Naive thymus-derived CD4-positive, alpha-beta T cell (primary cell): Measurements from ENCODE around the gene GOLGA7B. TPM values are rescaled to one million over a fixed set of nuclear protein-coding genes. Genes with fewer than 3 reads are reported as not detected.
"Not testable (repeated sequence)": the region's sequence is repeated elsewhere in the genome, so short reads cannot be mapped to it uniquely, and the experiment has no call there.

Source experiments
- ATAC-seq: fragments of 150-1000 bp; cut with Tn5 transposase; 2 replicates; pipeline ENCODE4 v1.10.0; 2021; ENCODE audit warnings: mild to moderate bottlenecking, moderate library complexity
- CTCF ChIA-PET: fragments of 350-600 bp; sonication (Branson Sonifier 250); formaldehyde crosslinking; loops from one replicate; lab custom pipeline; 2021; ENCODE audit warnings: antibody characterized with exemption; lab: Charles Lee
- POLR2A ChIA-PET: fragments of 350-600 bp; sonication (Branson Sonifier 250); formaldehyde crosslinking; loops from one replicate; lab custom pipeline; 2021; ENCODE audit warnings: antibody characterized with exemption, inconsistent platforms; lab: Charles Lee
- DNase-seq, 9 donors: peaks; one replicate each; pipeline versions ENCODE4 v3.0.0 to v3.0.0-alpha.2; 2020 to 2022; ENCODE audit warnings: mixed read lengths in 1 of 9
- H3K27ac ChIP-seq: one replicate; pipeline ENCODE4 v1.7.0; 2013; ENCODE audit warnings: mild to moderate bottlenecking, low read depth, low read length, moderate library complexity
- H3K27me3 ChIP-seq, 2 donors: one replicate each; pipeline ENCODE4 v1.7.0; 2013; ENCODE audit warnings: low read length in 2 of 2, mild to moderate bottlenecking in 2 of 2, moderate library complexity in 2 of 2; ENCODE audit not compliant: control insufficient read depth in 2 of 2, insufficient read depth in 2 of 2
- H3K36me3 ChIP-seq, 3 experiments: 1 replicate in 2 of 3; 2 replicates in 1 of 3; pipeline ENCODE4 v1.7.0; 2013; ENCODE audit warnings: low read length in 3 of 3, mild to moderate bottlenecking in 3 of 3, moderate library complexity in 1 of 3; ENCODE audit not compliant: insufficient read depth in 3 of 3, control insufficient read depth in 2 of 3
- H3K4me1 ChIP-seq, 2 donors: one replicate each; pipeline ENCODE4 v1.7.0; 2013; ENCODE audit warnings: low read length in 2 of 2, mild to moderate bottlenecking in 2 of 2, moderate library complexity in 1 of 2; ENCODE audit not compliant: control insufficient read depth in 2 of 2, insufficient read depth in 2 of 2
- H3K4me3 ChIP-seq: 2 replicates; pipeline ENCODE4 v1.7.0; 2013; ENCODE audit warnings: mild to moderate bottlenecking, low read length
- H3K9me3 ChIP-seq, 3 experiments: 1 replicate in 2 of 3; 2 replicates in 1 of 3; pipeline ENCODE4 v1.7.0; 2013; ENCODE audit warnings: low read length in 3 of 3; ENCODE audit not compliant: control insufficient read depth in 2 of 3
- H3K27ac Mint-ChIP-seq, 9 donors: one replicate each; pipeline ENCODE4 v1.8.0; 2020 to 2022; ENCODE audit warnings: mixed read lengths in 9 of 9, mild to moderate bottlenecking in 8 of 9, moderate library complexity in 5 of 9, inconsistent platforms in 2 of 9
- H3K27me3 Mint-ChIP-seq, 5 donors: one replicate each; pipeline ENCODE4 v1.8.0; 2021 to 2022; ENCODE audit warnings: mixed read lengths in 5 of 5, mild to moderate bottlenecking in 1 of 5
- H3K36me3 Mint-ChIP-seq, 5 donors: one replicate each; pipeline ENCODE4 v1.8.0; 2020 to 2022; ENCODE audit warnings: mixed read lengths in 5 of 5, mild to moderate bottlenecking in 3 of 5, inconsistent platforms in 1 of 5
- H3K4me1 Mint-ChIP-seq, 7 donors: one replicate each; pipeline ENCODE4 v1.8.0; 2020 to 2022; ENCODE audit warnings: mixed read lengths in 7 of 7, mild to moderate bottlenecking in 3 of 7, inconsistent platforms in 1 of 7
- H3K4me3 Mint-ChIP-seq, 10 donors: one replicate each; pipeline ENCODE4 v1.8.0; 2020 to 2022; ENCODE audit warnings: mild to moderate bottlenecking in 10 of 10, mixed read lengths in 10 of 10, moderate library complexity in 6 of 10, inconsistent platforms in 2 of 10
- H3K9me3 Mint-ChIP-seq, 11 donors: one replicate each; pipeline ENCODE4 v1.8.0; 2020 to 2022; ENCODE audit warnings: mixed read lengths in 11 of 11, mild to moderate bottlenecking in 4 of 11, inconsistent platforms in 1 of 11, moderate library complexity in 1 of 11
- intact Hi-C, 2 donors: fragments of 100-400 bp; cut with micrococcal nuclease; formaldehyde crosslinking; loops; one replicate each; pipeline ENCODE4 v1.15.1; 2023
- polyA plus RNA-seq, 2 donors: library from polyadenylated mRNA; unstranded; fragments of 300-500 nt; fragmentation: Illumina TruSeq; gene quantifications; one replicate each; pipeline ENCODE4 v1.2.3, GENCODE V29; 2021
- total RNA-seq, 6 experiments: library from RNA in 5 of 6; stranded (reverse) in 5 of 6; gene quantifications; 1 replicate in 5 of 6; 2 replicates in 1 of 6; pipeline ENCODE4 v1.2.3 and lab custom pipeline; 2021 to 2026

GOLGA7B gene
- total and polyA plus RNA-seq, 7 experiments from 2014 or later: 0.62 to 8.5 (median 6.4) TPM

GRCh38 chr10:97841166-97841565, 8.5 kb upstream of the GOLGA7B start:
- H3K4me1 ChIP-seq, ATAC-seq, H3K27me3 ChIP-seq, H3K27ac Mint-ChIP-seq, H3K27ac ChIP-seq, H3K4me3 Mint-ChIP-seq, CTCF ChIA-PET, intact Hi-C loops, POLR2A ChIA-PET, H3K36me3 ChIP-seq, H3K9me3 ChIP-seq, DNase-seq, H3K4me3 ChIP-seq: not testable (repeated sequence)
- peaks cover 6 to 21% (median 15%) of the 10 kb centered on the region in 7 donors for H3K4me1 Mint-ChIP-seq
- H3K36me3 Mint-ChIP-seq: peaks cover 7 to 22% (median 20%) of the 10 kb centered on the region in 5 donors
- H3K9me3 Mint-ChIP-seq: peaks cover 0 to 10% (median 7%) of the 10 kb centered on the region in 11 donors
- H3K27me3 Mint-ChIP-seq: peaks cover 0 to 17% (median 0%) of the 10 kb centered on the region in 5 donors

GRCh38 chr10:97842114-97842513, 7.5 kb upstream of the GOLGA7B start:
- H3K9me3 ChIP-seq, ATAC-seq, H3K27me3 ChIP-seq, H3K36me3 ChIP-seq, intact Hi-C loops, H3K27ac ChIP-seq, H3K9me3 Mint-ChIP-seq, H3K4me3 ChIP-seq, H3K4me1 ChIP-seq, H3K27ac Mint-ChIP-seq, H3K4me3 Mint-ChIP-seq, POLR2A ChIA-PET, DNase-seq: not testable (repeated sequence)
- CTCF ChIA-PET: interaction anchor here (0.6 kb wide), 1 partner anchor 25 kb away, joined by 3 read pairs; no protein-coding TSS in a partner anchor
- Mint-ChIP-seq H3K36me3 (peaks cover 0 to 13% (median 10%) of the 10 kb centered on the region in 5 donors), H3K4me1 (peaks cover 6 to 21% (median 15%) of the 10 kb centered on the region in 7 donors), H3K27me3 (peaks cover 0 to 15% (median 0%) of the 10 kb centered on the region in 5 donors)

GRCh38 chr10:97842656-97843280, 6.9 kb upstream of the GOLGA7B start:
- no peaks in the 10 kb centered on the region for H3K4me1 ChIP-seq
- H3K4me3 Mint-ChIP-seq: no peak overlapping the region

GRCh38 chr10:97843281-97843671, 6.4 kb upstream of the GOLGA7B start:
- no peak for ATAC-seq
- Histone ChIP-seq H3K4me1 (no peaks in the 10 kb centered on the region), H3K4me3 (no peak overlapping the region), H3K9me3 (no peaks in the 10 kb centered on the region), H3K27me3 (no peaks in the 10 kb centered on the region), H3K27ac (no peak overlapping the region), H3K36me3 (no peaks in the 10 kb centered on the region)
- peaks cover 0 to 10% (median 8%) of the 10 kb centered on the region in 5 donors for H3K36me3 Mint-ChIP-seq
- peak overlapping the region in 2 of 9 donors; percentile 14 to 46 for H3K27ac Mint-ChIP-seq
- H3K9me3 Mint-ChIP-seq: peaks cover 0 to 5% (median 0%) of the 10 kb centered on the region in 11 donors
- ChIA-PET POLR2A (no interaction called here), CTCF (interaction anchor here (0.7 to 1.5 kb wide), 3 partner anchors 11 to 42 kb away, joined by 3 read pairs; no protein-coding TSS in a partner anchor)
- H3K27me3 Mint-ChIP-seq: peaks cover 0 to 16% (median 0%) of the 10 kb centered on the region in 5 donors
- DNase-seq: no peak
- intact Hi-C loops: no loop called here
- no peak overlapping the region for H3K4me3 Mint-ChIP-seq
- peaks cover 6 to 21% (median 15%) of the 10 kb centered on the region in 7 donors for H3K4me1 Mint-ChIP-seq

More at GRCh38 chr10:97842656-97843280, 6.9 kb upstream of the GOLGA7B start:
- intact Hi-C loops: no loop called here
- Histone ChIP-seq H3K4me3 (no peak overlapping the region), H3K27ac (no peak overlapping the region), H3K27me3 (no peaks in the 10 kb centered on the region), H3K36me3 (no peaks in the 10 kb centered on the region), H3K9me3 (no peaks in the 10 kb centered on the region)
- ATAC-seq: no peak
- POLR2A ChIA-PET: no interaction called here
- H3K27me3 Mint-ChIP-seq: peaks cover 0 to 14% (median 0%) of the 10 kb centered on the region in 5 donors
- no peak for DNase-seq
- peaks cover 6 to 21% (median 15%) of the 10 kb centered on the region in 7 donors for H3K4me1 Mint-ChIP-seq
- peaks cover 0 to 5% (median 0%) of the 10 kb centered on the region in 11 donors for H3K9me3 Mint-ChIP-seq
- peak overlapping the region in 2 of 9 donors; percentile 32 to 46 for H3K27ac Mint-ChIP-seq
- CTCF ChIA-PET: interaction anchor here (0.6 to 1.5 kb wide), 4 partner anchors 12 to 42 kb away, joined by 3 read pairs; no protein-coding TSS in a partner anchor
- peaks cover 0 to 12% (median 8%) of the 10 kb centered on the region in 5 donors for H3K36me3 Mint-ChIP-seq

GRCh38 chr10:97843972-97844371, 5.7 kb upstream of the GOLGA7B start:
- DNase-seq, intact Hi-C loops, H3K27me3 ChIP-seq, ATAC-seq, H3K27ac ChIP-seq, H3K9me3 ChIP-seq, H3K4me3 Mint-ChIP-seq, H3K36me3 Mint-ChIP-seq, H3K4me3 ChIP-seq, POLR2A ChIA-PET, H3K36me3 ChIP-seq, H3K4me1 ChIP-seq, H3K9me3 Mint-ChIP-seq: not testable (repeated sequence)
- peak overlapping the region in 3 of 9 donors; percentile 15 to 69 (median 43) for H3K27ac Mint-ChIP-seq
- CTCF ChIA-PET: interaction anchor here (1.5 kb wide), 1 partner anchor 17 kb away, joined by 3 read pairs; no protein-coding TSS in a partner anchor
- peaks cover 0 to 12% (median 0%) of the 10 kb centered on the region in 5 donors for H3K27me3 Mint-ChIP-seq
- H3K4me1 Mint-ChIP-seq: peaks cover 7 to 23% (median 17%) of the 10 kb centered on the region in 7 donors

- intact Hi-C loops: loop anchor here in 1 of 2 donors (5.0 kb wide), 1 partner anchor 157 kb away; the partner anchor contains the start of gene AVPI1
- POLR2A ChIA-PET: no interaction called here
Observed at GRCh38 chr10:97844678-97845077, 5.0 kb upstream of the GOLGA7B start.

More at GRCh38 chr10:97844678-97845077, 5.0 kb upstream of the GOLGA7B start:
- Histone ChIP-seq H3K9me3 (no peaks in the 10 kb centered on the region), H3K27me3 (no peaks in the 10 kb centered on the region), H3K36me3 (no peaks in the 10 kb centered on the region), H3K4me1 (peaks cover 5 to 6% of the 10 kb centered on the region in 2 donors), H3K27ac (no peak overlapping the region), H3K4me3 (no peak overlapping the region)
- Mint-ChIP-seq H3K36me3 (peaks cover 0 to 9% (median 6%) of the 10 kb centered on the region in 5 donors), H3K27ac (no peak overlapping the region), H3K9me3 (peaks cover 0 to 5% (median 0%) of the 10 kb centered on the region in 11 donors), H3K4me1 (peaks cover 8 to 27% (median 21%) of the 10 kb centered on the region in 7 donors), H3K27me3 (peaks cover 0 to 12% (median 0%) of the 10 kb centered on the region in 5 donors), H3K4me3 (no peak overlapping the region)
- CTCF ChIA-PET: no interaction called here
- ATAC-seq (no peak), DNase-seq (no peak)
